Loucy (cell line): Measurements from ENCODE around the gene CFAP300.

Source experiments
- CTCF ChIP-seq: fragments of 200-600 bp; sonication (generic); conservative IDR thresholded peaks from 2 replicates; pipeline ENCODE4 v1.5.1; 2014; ENCODE audit warnings: mild to moderate bottlenecking, antibody characterized with exemption, low read length
- EZH2phosphoT487 ChIP-seq: fragments of 200-600 bp; IDR thresholded peaks from 2 replicates; pipeline ENCODE4 v1.6.1; 2018; ENCODE audit warnings: antibody characterized with exemption, mild to moderate bottlenecking, moderate library complexity, borderline replicate concordance

DNA sequence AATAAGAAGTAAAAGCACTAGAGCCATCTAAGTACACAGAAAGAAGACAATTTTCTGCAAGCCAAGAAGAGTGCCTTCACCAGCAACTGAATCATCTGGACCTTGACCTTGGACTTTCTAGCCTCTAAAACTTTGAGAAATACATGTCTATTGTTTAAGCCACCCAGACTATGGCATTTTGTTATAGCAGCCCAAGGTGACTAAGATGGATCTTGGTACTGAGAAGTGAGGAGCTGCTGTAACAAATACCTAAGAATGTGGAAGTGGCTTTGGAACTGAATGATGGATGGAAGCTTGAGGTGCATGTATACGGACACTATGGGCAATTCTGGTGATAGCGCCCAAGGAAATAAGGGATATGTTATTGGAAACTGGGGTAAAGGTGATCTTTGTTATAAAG, 14.9 kb downstream of the CFAP300 start:
- TF ChIP-seq CTCF (no peak), EZH2phosphoT487 (no peak)
